Kidney (tissue), 14 donors: ENCODE results near the gene TRMT1. TPM values are rescaled to one million over a fixed set of nuclear protein-coding genes. Genes with fewer than 3 reads are reported as not detected.

Experiments
- DNase-seq, 5 donors: peaks; one replicate each; pipeline ENCODE4 v3.0.0-alpha.2; 2013 to 2020
- FAIRE-seq: peaks from 2 replicates; lab custom pipeline; 2012; peaks lifted over from hg19 to GRCh38; lab: Jason Lieb, UNC
- H3K27ac ChIP-seq, 2 donors: one replicate each; pipeline ENCODE4 v1.7.0; 2013; ENCODE audit warnings: low read depth in 2 of 2, low read length in 2 of 2, inconsistent platforms in 1 of 2
- H3K27me3 ChIP-seq: one replicate; pipeline ENCODE4 v1.7.1; 2013; ENCODE audit warnings: low read length, inconsistent platforms; ENCODE audit not compliant: control insufficient read depth, insufficient read depth
- H3K36me3 ChIP-seq, 3 donors: one replicate each; pipeline versions ENCODE4 v1.7.0 to v1.7.1; 2013; ENCODE audit warnings: low read length in 3 of 3, control low read depth in 1 of 3, inconsistent platforms in 1 of 3; ENCODE audit not compliant: insufficient read depth in 3 of 3, control insufficient read depth in 2 of 3
- H3K4me1 ChIP-seq, 3 donors: one replicate each; pipeline versions ENCODE4 v1.7.0 to v1.7.1; 2013; ENCODE audit warnings: low read length in 3 of 3, inconsistent platforms in 1 of 3, low read depth in 1 of 3; ENCODE audit not compliant: control insufficient read depth in 2 of 3, insufficient read depth in 2 of 3
- H3K4me3 ChIP-seq, 3 donors: one replicate each; pipeline versions ENCODE4 v1.7.0 to v1.8.1; 2013; ENCODE audit warnings: low read length in 3 of 3, control low read depth in 1 of 3, inconsistent platforms in 1 of 3
- H3K9ac ChIP-seq, 3 donors: one replicate each; pipeline versions ENCODE4 v1.7.0 to v1.7.1; 2013; ENCODE audit warnings: low read length in 3 of 3, control low read depth in 1 of 3, inconsistent platforms in 1 of 3
- H3K9me3 ChIP-seq, 3 donors: one replicate each; pipeline versions ENCODE4 v1.7.0 to v1.7.1; 2013; ENCODE audit warnings: low read length in 3 of 3, control low read depth in 1 of 3, inconsistent platforms in 1 of 3; ENCODE audit not compliant: control insufficient read depth in 2 of 3, insufficient read depth in 1 of 3
- intact Hi-C: fragments of 100-400 bp; cut with DNase I; formaldehyde crosslinking; loops from one replicate; pipeline ENCODE4 v1.11.1; 2022
- polyA plus RNA-seq: library from polyadenylated mRNA; stranded (reverse); fragments of 350-450 nt; fragmentation: Illumina TruSeq; extraction: RNeasy Lipid Tissue Mini Kit (QIAGEN cat#74804); gene quantifications from one replicate; pipeline ENCODE4 v1.2.3, GENCODE V29; 2014; ENCODE audit warnings: low read depth, low replicate concordance; ENCODE audit not compliant: insufficient read depth
- total RNA-seq: library from RNA; stranded (reverse); fragmentation: NEBNext Ultra II Directional; extraction: Animal tissue kit (Norgen Biotek cat#: 25700); gene quantifications from one replicate; pipeline ENCODE4 v1.2.1, GENCODE V29; 2021
- TF ChIP-seq, protein P1 (sequence below): IDR thresholded peaks from 3 replicates; pipeline ENCODE4 v1.5.1; 2012; ENCODE audit warnings: mild to moderate bottlenecking, moderate library complexity, borderline replicate concordance; ENCODE audit not compliant: insufficient read depth; ENCODE audit errors: extremely low read depth
- donor health status: control.
- donor health status: control.
- donor health status: control.
- donor health status: control.
- donor health status: control.
- donor health status: DM: yes; HTN: yes; CAD: no.
- donor health status: Normal renal cell carcinoma (clear cell type).

TRMT1 gene
- total and polyA plus RNA-seq, 2 donors from 2014 or later: 22.7 to 40.0 TPM

DNA sequence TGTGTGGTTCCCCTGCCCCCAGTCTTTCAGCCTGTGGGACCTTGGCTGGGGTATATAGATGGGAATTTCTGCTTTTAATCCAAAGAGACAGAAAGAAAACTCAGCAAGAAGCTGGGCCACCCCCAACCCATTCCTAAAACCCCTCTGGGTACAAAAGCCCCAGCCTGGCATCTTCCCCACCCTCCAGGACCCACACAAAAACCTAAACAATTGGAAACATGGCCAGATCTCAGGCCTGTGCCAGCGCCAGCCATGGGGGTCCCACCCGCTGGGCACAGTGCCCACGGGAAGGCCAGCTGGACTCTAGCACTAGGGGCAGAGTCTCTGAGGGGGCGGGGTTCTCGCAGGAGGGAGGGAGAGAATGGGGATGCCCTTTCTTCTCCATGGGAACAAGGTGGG, 22.4 kb downstream of the TRMT1 start:
- Histone ChIP-seq H3K27me3 (peaks cover 10% of the 10 kb centered on the region), H3K9me3 (no peaks in the 10 kb centered on the region), H3K4me1 (peaks cover 0 to 27% (median 18%) of the 10 kb centered on the region in 3 donors), H3K9ac (no peak overlapping the region), H3K4me3 (no peak overlapping the region), H3K36me3 (no peaks in the 10 kb centered on the region), H3K27ac (peak overlapping the region in 1 of 2 donors; percentile 74)
- intact Hi-C loops: no loop called here
- peak in 1 of 5 donors; percentile 67 for DNase-seq
- no peak for FAIRE-seq
- TF ChIP-seq, protein P1, sequence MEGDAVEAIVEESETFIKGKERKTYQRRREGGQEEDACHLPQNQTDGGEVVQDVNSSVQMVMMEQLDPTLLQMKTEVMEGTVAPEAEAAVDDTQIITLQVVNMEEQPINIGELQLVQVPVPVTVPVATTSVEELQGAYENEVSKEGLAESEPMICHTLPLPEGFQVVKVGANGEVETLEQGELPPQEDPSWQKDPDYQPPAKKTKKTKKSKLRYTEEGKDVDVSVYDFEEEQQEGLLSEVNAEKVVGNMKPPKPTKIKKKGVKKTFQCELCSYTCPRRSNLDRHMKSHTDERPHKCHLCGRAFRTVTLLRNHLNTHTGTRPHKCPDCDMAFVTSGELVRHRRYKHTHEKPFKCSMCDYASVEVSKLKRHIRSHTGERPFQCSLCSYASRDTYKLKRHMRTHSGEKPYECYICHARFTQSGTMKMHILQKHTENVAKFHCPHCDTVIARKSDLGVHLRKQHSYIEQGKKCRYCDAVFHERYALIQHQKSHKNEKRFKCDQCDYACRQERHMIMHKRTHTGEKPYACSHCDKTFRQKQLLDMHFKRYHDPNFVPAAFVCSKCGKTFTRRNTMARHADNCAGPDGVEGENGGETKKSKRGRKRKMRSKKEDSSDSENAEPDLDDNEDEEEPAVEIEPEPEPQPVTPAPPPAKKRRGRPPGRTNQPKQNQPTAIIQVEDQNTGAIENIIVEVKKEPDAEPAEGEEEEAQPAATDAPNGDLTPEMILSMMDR: no peak

DNA sequence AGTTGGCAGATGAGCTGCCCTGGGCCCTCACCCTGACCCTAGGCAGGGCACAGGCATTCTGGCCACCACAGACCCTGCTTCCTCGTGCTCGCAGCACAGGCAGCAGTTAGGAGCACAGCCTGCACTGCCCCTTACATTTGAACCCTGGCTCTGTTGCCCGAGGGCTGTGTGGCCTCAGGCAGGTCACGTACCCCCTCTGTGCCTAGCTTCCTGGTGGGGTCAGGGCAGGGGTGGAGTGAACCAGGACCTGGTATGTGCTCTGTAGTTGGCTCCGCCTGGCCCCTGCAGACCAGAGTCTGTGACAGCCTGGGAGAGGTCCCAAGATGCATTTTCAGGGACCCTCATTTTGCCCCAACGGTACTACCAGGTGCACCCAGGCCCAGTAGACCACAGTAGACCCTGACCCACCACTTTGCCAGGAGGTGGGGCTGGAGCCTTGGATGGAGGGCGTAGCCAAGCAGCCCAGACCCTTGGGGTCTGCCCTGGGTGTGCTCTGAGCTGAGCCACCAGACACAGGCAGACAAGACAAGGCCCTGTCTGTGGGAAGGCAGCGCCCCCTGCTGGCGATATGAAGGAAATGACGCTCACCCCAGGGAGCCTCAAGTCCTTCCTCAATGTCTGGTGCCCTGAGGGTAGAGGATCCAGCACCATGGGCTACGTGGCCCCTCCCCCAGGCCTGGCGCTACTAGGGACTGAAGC, 23.0 kb downstream of the TRMT1 start:
- Histone ChIP-seq H3K4me3 (no peak overlapping the region), H3K4me1 (peaks cover 0 to 25% (median 18%) of the 10 kb centered on the region in 3 donors), H3K9ac (no peak overlapping the region), H3K9me3 (no peaks in the 10 kb centered on the region), H3K27me3 (peaks cover 10% of the 10 kb centered on the region), H3K36me3 (no peaks in the 10 kb centered on the region), H3K27ac (peak overlapping the region in 1 of 2 donors; percentile 74)
- intact Hi-C loops: no loop called here
- DNase-seq: peak; percentile 82 to 93 (median 90)
- TF ChIP-seq, protein P1: peak; percentile 96
- no peak for FAIRE-seq

DNA sequence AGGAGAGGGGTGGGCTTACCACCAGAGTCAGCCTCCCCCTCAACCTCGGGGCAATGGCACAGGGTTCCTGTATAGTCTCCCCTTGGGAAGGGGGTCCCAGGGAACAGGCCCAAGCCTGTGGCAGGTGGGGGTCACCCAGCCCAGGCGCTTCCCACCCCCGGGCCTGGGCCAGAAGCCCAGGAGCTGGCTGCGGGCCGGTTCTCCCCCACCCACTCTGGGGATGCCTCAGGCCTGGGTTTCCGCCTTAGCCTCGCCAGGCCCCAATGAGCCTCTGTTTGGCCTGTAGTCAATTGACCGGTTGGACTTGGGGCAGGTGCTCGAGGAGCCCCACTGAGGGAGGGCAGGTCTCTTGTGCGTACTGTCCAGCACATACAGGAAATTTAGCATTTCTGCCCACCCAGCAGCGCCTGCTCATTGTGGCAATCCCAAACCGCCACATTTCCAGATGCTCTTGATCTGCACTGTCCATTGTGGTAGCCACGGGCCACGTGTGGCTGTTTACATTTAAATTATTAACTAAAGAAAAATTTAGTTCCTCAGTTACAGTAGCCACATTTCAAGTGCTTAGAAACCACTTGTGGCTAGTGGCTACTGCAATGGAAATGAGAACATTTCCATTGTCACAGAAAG, 23.8 kb downstream of the TRMT1 start:
- Histone ChIP-seq H3K9ac (no peak overlapping the region), H3K4me1 (peaks cover 0 to 25% (median 18%) of the 10 kb centered on the region in 3 donors), H3K9me3 (no peaks in the 10 kb centered on the region), H3K4me3 (no peak overlapping the region), H3K27ac (peak overlapping the region; percentile 32 to 53), H3K36me3 (no peaks in the 10 kb centered on the region), H3K27me3 (peaks cover 10% of the 10 kb centered on the region)
- TF ChIP-seq, protein P1: no peak
- FAIRE-seq: no peak
- DNase-seq: peak in 1 of 5 donors; percentile 42
- intact Hi-C loops: no loop called here
